Endothelial cell (in vitro differentiated cells): ENCODE data around the gene CHIT1. TPM values are rescaled to one million over a fixed set of nuclear protein-coding genes. Genes with fewer than 3 reads are reported as not detected.
"Not testable (repeated sequence)": the region's sequence is repeated elsewhere in the genome, so short reads cannot be mapped to it uniquely, and the experiment has no call there.

Source experiments
- DNase-seq: peaks from one replicate; pipeline ENCODE4 v3.0.0; 2021; ENCODE audit warnings: low spot score
- H3K27ac Mint-ChIP-seq: one replicate; pipeline ENCODE4 v1.8.0; 2021; ENCODE audit warnings: mixed read lengths, inconsistent platforms; ENCODE audit not compliant: unreplicated experiment
- H3K27me3 Mint-ChIP-seq: one replicate; pipeline ENCODE4 v1.8.0; 2021; ENCODE audit warnings: mild to moderate bottlenecking, moderate library complexity, mixed read lengths, inconsistent platforms; ENCODE audit not compliant: unreplicated experiment
- H3K36me3 Mint-ChIP-seq: one replicate; pipeline ENCODE4 v1.8.0; 2021; ENCODE audit warnings: mild to moderate bottlenecking, low read depth, mixed read lengths, inconsistent platforms; ENCODE audit not compliant: unreplicated experiment
- H3K4me1 Mint-ChIP-seq: one replicate; pipeline ENCODE4 v1.8.0; 2021; ENCODE audit warnings: mild to moderate bottlenecking, mixed read lengths, inconsistent platforms; ENCODE audit not compliant: unreplicated experiment
- H3K4me3 Mint-ChIP-seq: one replicate; pipeline ENCODE4 v1.8.0; 2021; ENCODE audit warnings: mild to moderate bottlenecking, mixed read lengths, inconsistent platforms; ENCODE audit not compliant: unreplicated experiment
- H3K9me3 Mint-ChIP-seq: one replicate; pipeline ENCODE4 v1.8.0; 2021; ENCODE audit warnings: mixed read lengths, inconsistent platforms; ENCODE audit not compliant: unreplicated experiment
- CTCF ChIP-seq: fragments of 200-600 bp; sonication (generic); IDR thresholded peaks from one replicate; pipeline ENCODE4 v1.5.0; 2021; ENCODE audit warnings: antibody characterized with exemption; ENCODE audit not compliant: unreplicated experiment
- total RNA-seq: library from RNA; stranded (reverse); fragmentation: NEBNext Ultra II Directional; extraction: Animal tissue kit (Norgen Biotek cat#: 25700); gene quantifications from one replicate; pipeline ENCODE4 v1.2.1, GENCODE V29; 2021; ENCODE audit not compliant: unreplicated experiment

CHIT1 gene
- total RNA-seq, 1 donor from 2014 or later: not detected

- no peak for DNase-seq
- peaks cover 9% of the 10 kb centered on the region for H3K36me3 Mint-ChIP-seq
- peaks cover 7% of the 10 kb centered on the region for H3K9me3 Mint-ChIP-seq
- H3K27me3 Mint-ChIP-seq: peaks cover 4% of the 10 kb centered on the region
- no peak overlapping the region for H3K27ac Mint-ChIP-seq
- no peaks in the 10 kb centered on the region for H3K4me1 Mint-ChIP-seq
- no peak for TF ChIP-seq CTCF
- H3K4me3 Mint-ChIP-seq: no peak overlapping the region
Measured at GRCh38 chr1:203239081-203239480, 9.6 kb upstream of the CHIT1 start.

- Mint-ChIP-seq H3K27ac (no peak overlapping the region), H3K27me3 (peaks cover 4% of the 10 kb centered on the region), H3K9me3 (peaks cover 13% of the 10 kb centered on the region), H3K4me1 (peaks cover 3% of the 10 kb centered on the region), H3K4me3 (no peak overlapping the region), H3K36me3 (peaks cover 14% of the 10 kb centered on the region)
- TF ChIP-seq CTCF: no peak
- DNase-seq: no peak
Measured at GRCh38 chr1:203238535-203238934, 9.1 kb upstream of the CHIT1 start.

- Mint-ChIP-seq H3K9me3 (peaks cover 13% of the 10 kb centered on the region), H3K36me3 (peaks cover 14% of the 10 kb centered on the region)
- H3K4me3 Mint-ChIP-seq, H3K27ac Mint-ChIP-seq, H3K4me1 Mint-ChIP-seq, DNase-seq, H3K27me3 Mint-ChIP-seq: not testable (repeated sequence)
Measured at GRCh38 chr1:203234901-203235300, 5.4 kb upstream of the CHIT1 start.

GRCh38 chr1:203228670-203229069 lies 803 bp downstream of the CHIT1 start:
- H3K4me3 Mint-ChIP-seq: no peak overlapping the region
- H3K4me1 Mint-ChIP-seq: peaks cover 5% of the 10 kb centered on the region
- H3K36me3 Mint-ChIP-seq: peaks cover 1% of the 10 kb centered on the region
- peaks cover 6% of the 10 kb centered on the region for H3K27me3 Mint-ChIP-seq
- H3K27ac Mint-ChIP-seq: no peak overlapping the region
- H3K9me3 Mint-ChIP-seq: peaks cover 2% of the 10 kb centered on the region
- no peak for TF ChIP-seq CTCF
- no peak for DNase-seq

- Mint-ChIP-seq H3K9me3 (no peaks in the 10 kb centered on the region), H3K4me1 (peaks cover 4% of the 10 kb centered on the region), H3K27ac (no peak overlapping the region), H3K4me3 (no peak overlapping the region), H3K27me3 (peaks cover 6% of the 10 kb centered on the region), H3K36me3 (no peaks in the 10 kb centered on the region)
- TF ChIP-seq CTCF: no peak
- no peak for DNase-seq
Measured at GRCh38 chr1:203227371-203228083, 1.9 kb downstream of the CHIT1 start.
